Dedifferentiated amniotic fluid mesenchymal stem cell (primary cell): ENCODE measurements around the gene VILL.
A peak's percentile ranks its signal among the peaks of the same experiment; 100 is the strongest.

ENCODE experiments used
- DNase-seq: peaks from one replicate; pipeline ENCODE4 v3.0.0-alpha.2; 2016; ENCODE audit errors: extremely low spot score

The VILL gene

DNA sequence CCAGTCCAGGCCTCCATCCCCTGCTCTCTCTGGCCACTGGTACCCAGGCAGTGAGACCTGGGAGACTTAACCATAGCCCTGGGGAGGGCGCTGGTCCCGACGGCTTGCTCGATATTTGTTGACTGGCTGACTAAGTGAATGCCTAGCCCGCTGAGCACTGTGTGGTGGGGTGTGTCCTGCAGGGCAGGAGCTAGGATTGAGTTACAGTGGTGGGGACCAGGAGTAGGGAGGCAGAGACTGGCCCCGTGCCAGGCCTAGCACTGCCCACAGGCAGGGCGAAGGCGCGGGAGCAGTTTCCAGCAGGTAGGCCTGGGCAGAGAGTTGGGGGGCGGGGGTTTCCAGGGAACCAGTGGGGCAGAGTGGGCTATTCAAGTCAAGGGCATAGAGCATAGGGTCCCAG lies at the start of gene VILL:
VILL (plus strand) TSS at position 260 of the 400 bp plus-strand sequence. CDS start 2,887 bp downstream, outside the sequence.
- DNase-seq = no peak

DNA sequence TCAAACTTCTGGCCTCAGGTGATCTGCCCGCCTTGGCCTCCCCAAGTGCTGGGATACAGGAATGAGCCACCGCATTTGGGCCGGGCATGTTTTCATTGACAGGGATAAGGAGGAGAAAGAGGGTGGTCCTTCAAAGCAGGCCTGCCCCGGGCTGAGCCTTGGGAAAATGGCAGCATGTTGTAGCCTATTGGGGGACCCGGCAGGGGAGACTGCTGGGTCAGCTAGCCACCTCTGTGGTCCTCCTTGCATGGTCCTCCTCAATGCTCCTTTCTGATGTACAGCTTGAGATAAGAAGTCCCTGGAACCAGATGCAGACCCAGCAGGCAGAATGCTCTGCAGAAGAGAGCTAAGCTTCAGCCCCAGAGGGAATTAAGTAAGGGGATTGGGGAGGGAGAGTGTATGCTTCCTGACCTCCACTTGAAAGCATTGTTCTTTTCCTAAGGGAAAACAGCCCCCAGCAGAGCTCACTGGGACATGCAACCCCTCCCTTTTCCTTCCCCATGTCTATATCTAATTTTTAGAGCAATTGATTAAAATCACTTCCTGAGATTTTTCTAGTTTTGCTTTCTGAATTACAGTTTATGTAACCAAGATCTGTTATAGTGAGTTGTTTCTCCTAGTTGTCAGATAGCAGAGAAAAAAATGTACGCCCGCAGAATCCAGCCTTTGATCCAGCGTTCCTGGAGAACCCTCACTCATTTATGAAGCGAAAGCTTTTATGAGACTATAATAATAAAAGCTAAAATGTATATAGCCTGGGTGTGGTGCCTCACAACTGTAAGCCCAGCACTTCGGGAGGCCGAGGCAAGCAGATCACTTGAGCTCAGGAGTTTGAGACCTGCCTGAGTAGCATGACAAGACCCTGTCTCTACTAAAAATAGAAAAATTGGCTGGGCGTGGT lies 48.7 kb upstream of the VILL start:
- DNase-seq = no peak

DNA sequence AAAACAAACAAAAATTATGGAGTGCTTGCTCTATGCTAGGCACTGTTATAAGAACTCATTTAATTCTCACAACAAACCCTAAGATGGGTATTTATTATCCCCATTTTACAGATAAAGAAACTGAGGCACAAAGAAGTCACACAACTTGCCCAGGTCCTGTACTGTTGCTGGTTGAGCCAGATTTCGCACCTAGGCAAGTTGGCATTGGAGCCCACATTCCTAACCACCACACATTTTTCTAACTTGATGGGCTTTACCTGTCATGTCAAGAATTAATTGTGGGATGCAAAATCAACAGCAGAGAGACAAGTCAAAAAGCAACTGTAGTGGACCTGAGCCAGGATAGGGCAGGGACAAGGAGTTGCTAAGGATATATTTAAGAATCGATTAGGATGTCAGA lies 47.9 kb upstream of the VILL start:
- no peak for DNase-seq

DNA sequence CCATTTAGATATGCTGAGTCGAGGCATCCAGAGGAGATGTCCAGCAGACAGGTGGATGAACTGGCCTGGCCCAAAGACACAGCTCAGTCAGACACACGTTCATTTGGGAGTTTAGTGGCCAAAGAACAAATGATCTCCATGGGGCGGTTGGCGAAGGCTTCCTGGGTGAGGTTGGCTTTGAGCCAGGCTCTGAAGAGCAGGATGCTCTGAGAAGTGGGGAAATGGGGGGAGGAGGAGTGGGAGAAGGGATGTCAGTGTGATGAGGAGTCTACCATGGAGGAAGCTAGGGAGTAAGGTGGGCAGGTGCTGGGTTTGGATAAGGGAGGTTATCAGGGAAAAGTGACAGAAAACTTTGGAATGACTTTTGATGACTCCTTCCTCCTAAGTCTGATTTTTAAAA lies 47.5 kb upstream of the VILL start:
- no peak for DNase-seq

DNA sequence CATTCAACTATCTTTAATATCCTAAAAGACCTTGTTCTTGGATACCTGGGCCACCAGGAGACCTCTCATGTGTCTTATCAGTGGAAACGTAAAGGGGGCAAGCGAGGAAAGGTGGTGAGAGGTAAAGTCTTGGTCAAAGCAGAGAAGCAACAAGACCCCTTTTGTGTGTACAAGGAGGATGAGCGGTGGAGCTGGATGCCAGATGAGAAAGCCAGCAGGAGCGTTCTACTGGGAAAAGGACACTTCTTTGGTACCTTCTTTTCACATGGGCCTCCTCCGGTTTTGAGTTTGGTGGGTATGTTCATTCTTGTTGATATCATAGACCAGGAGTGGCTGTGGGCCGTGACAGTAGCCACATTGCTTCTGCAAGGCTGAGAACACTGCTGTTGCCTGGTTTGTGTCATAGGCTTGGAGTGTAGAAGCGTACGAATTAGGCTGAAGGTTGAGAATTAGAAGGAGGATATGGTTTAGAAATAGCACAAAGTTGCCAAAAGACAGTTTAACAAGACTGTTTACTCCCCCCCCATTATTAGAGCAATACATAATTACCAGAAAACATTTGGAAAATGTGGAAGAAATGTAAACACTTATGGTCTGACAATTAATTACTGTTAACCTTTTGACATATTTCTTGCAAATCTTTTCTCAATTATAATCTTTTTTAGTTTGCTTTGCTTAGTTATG lies 46.8 kb upstream of the VILL start:
- DNase-seq = no peak

DNA sequence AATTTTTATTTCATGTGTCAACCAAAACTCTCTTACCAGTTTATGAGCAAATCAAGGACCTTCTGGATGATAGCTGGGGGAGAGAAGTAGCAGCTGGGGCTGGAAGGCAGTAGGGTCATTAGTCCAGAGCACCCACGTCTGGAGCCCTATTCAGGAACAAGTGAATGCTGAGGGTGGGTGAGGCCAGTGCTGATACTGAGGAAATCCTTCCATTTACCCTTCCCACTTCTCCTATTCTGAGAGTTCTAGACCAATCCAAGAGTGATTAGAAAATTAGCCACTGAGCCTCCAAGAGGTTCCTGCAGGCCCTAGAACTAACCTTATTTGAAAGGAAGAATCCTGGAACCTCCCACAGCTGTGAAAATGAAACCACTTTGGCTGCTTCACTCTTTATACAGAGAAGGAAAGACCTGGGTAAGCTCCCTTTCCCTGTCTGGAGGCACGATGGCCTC lies 46.2 kb upstream of the VILL start:
- DNase-seq = no peak

DNA sequence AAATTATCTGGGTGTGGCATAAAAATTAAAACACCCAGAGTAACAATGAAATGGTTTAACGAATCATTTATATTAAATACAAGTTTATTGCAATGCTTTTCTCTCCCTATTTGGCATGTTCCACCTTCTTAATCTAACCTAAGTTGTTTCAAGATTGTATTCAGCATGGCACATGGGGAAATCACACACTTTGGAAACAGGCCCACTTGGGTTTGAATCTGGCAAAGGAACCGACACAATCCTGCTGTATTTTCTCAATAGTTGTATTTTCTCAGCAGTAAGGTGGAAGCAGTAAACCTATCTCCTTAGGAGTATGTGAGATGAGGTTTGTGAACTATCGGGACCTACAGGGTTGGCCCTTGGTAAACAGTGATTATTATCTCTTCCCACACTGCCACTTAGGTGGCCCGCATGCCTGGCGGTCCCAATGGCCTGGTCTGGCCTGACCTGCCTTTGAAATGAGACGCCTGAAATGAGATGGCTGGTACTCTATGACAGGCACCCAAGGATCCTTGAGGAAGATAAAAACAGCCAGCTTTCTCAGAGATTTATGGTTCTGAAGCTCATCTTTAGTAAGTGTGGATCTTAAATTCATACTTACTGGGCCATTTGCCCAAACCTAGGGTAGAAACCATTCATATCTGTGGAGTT lies 45.3 kb upstream of the VILL start:
- no peak for DNase-seq

DNA sequence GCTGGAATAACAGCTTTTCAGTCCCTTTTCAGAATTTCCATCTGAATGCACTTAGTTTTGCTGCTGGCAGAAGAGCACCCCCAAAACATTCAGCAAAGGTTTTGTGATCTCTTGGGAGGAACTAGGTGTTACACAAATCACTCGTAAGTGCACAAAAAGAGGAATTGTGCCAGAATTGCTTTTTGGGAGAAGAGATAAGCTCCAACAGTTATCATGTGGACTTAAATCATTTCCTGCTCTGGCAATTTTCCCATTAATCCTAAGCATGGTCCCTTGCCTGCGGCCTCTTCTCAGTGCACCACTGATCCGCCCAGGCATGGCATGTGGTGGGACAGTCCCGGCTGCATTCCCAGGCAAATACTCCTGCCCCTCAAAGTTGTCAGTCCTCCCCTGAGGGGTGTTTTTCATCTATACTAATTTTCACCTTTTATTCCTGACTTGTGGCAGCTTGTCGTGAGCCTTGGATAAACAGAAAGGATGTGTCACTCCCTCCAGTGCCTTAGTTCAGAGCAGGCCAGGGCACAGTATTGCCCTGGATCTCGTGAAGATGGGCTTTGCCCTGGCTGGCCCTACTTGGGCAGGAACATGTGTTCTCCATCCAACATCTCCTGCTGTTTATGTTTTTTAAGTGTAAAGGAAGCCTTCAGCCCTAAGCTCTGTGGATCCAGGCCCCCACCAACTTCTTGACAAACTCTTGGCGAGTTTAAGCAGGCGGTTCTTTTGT lies 44.6 kb upstream of the VILL start:
- no peak for DNase-seq

DNA sequence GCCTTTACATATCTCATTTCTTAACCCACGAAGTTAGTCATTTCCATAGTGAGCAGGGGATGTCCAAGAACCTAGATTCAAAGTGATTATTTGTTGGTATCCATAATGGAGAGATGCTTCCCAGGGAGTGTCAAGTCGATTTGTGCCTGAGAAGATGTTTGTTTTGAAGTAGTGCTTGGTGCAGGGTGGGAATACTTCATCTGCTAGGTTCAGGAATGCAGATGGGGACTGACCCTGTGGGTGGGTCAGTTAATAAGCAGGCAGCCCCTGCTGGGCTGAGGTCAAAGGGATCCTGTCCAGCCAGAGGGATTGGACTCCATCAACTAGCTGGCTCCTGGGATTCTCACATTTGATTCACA lies 44.1 kb upstream of the VILL start:
- DNase-seq = no peak

DNA sequence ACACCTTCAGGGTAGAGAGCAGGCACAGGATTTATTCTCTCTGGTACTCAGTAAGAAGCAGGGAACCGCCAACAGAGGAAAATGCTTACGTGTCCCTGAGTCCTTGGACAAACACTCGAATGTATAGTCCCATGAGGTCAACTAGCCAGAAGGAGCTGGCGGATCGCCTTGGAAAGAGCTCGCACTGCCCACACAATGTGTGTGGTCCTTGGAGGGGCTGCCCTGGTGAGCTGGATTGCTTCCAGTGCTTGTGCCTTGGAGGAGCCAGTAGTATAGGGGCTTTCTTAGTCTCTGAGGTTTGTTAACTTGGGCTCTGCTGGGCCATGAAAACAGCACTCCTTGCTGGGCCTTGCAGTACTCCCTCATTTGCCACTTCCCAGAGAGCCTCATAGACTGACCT lies 40.7 kb upstream of the VILL start:
- DNase-seq = no peak

DNA sequence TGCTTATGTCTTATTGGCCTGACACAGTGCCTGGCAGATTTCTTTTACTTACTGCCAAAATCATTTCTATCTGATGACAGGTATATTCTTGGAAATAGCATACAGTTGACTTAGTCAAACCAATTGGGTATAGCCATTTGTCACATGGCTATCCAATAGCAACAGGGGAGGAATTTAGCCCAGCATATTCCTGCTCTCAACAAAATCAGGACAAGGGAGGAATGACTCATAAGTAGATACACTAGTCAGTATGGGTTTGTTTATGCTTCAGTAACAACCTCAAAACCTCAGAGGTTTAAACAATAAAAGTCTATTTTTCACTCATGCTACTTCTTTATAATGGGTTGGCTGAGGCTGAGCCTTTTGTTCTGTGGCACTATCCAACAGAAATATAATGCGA lies 38.0 kb upstream of the VILL start:
- no peak for DNase-seq

DNA sequence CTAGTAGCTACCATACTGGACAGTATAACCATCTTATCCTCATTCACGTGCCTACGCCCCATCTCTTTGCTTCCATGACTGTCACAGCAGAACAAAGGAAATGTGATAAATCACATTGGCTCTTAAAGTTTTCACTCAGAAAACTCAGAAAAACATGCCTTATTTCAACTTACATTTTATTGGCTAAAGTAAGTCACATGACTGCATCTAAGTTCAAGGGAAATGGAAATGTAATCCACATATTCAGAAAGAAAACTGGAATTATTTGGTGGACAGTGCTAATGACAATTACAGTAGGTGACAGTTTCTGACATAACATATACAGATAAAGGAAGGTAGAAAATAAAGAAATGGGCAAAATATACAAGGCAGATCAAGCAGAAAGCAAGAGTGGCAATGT lies 37.4 kb upstream of the VILL start:
- DNase-seq = no peak

DNA sequence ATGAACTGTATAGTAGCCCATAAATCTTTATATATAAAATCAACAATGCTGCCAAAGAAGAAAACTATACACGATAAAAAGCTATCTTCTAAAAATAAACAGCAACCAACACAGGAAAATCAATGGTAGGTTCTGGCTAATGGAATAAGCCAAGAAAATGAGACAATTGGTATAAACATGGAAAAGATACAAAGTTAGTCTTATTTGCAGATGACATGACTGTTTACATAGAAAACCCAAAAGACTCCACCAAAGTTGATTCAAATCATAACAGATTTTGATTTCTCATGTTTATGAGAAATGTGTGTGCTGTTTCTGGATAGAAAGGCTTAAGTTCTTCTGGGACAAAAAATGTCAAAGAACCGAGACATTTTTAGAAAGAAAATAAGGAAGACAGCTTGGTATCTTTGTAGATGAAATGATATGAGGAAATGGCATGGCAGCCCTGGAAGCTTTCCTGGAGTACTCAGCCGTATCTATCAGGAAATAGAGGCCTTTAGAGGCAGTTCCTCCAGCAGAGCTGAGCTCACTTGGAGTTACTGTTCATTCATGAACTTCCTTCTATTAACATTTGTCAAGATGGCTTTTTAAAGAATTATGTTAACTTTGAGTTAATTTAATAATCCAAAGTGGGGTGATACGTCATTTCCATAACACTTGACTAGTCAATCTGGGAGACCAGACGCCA lies 36.7 kb upstream of the VILL start:
- DNase-seq = no peak

DNA sequence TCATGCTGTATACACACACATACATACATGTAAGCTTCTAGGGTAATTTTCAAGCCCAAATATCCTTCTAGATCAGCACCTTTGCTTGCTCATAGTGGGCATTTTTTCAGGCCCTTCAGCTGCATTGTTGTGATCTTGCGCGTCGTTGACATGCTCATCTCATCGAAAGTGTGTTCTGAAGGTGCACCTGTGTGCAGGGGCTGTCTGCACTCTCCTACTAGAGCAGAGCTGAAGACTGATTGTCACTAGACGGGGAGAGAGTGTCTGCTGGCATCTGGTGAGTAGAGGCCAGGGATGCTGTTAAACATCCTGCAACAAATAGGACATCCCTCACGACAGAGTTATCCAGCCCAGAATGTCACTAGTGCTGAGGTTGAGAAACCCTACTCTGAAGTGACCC lies 35.7 kb upstream of the VILL start:
- no peak for DNase-seq

DNA sequence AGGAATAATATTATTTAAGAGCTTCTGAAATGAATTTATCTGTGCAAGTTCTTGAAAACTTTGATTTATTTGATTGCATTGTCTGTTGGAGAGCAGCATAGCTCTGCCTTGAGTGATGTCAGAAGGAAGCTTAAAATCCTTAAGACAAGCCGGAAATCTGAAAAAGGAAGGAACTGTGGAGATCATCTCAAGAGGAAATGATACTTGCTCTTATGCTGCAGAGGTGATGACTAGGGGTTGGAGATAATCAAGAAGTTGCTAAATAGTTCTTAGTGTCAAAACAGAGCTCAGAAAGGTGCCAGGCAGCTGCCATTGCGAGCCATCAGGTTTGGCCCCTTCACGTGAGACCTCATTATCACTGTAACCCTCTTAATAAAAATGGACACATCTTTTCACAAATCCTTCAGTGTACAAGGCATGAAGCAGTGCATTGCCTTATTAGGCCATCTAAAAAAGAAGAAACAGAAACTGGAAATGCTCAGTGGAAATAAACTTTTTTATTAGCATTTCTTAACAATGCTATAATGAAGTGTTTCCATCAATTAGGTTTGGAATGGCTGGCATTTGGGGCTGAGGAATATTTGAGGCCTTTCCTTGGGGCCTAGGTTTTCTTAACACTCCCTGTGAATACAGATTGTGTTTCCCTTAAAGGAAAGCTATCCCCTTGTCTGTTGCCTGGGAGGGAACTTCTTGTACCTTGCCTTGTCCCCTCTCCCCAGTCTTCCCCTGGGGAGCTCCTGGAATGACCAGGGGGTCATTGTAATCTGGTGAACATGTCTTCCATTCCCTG lies 34.5 kb upstream of the VILL start:
- DNase-seq = no peak

DNA sequence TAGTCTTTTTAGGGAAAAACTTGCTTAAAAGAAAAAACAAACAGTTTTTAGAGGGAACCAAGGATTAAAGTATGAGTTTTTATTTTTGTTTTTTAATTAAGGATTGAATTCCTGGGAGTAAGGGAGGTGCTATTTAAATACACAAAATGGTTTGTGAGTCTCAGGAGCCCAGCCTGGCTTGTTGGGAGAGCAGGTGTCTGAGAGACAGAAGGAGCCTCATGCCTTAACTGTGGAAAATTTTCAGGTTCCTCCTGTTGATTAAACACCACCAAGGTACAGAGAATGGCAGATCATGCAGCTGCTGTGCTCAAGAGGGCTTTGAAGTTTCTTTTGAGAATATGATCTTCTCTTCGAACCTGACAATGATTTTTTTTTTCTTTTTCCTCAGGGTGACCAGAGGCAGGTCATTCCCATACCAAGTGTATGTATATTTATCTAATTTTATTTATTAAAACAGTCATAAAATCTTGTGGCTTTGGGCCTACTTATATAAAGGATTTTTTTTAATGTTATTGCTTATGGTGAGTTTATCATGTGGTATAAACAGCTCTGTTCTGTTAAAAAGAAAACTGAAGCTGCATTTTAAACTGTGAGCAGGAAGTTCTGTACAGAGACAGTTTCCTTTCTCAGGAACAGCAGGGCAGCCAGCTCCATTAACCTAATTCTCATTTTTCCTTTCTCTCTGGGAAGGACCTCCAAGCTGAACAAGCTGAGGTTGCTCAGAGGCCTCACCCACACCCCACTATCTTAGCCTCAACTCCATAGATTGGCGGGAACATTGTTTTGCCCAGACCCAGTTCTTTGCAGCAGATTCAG lies 33.7 kb upstream of the VILL start:
- DNase-seq = no peak

DNA sequence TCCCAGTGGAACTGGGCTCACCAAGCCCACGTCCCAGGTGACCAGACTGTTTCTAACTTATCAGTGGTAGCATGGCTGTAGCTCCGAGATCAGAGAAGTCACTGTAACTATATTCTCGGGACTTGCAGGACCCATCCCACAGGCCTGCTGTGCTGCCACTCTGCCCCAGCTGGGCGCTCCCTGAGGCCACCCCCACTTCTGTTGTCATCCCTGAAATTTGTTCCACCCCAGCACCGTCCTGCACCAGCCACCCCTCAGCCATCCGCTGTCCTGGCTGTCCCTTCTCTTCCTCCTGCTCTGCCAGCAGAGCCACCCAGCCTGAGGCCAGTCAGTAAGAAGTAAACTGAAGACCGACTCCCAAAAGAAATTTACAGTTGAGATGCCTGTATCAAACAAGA lies 33.0 kb upstream of the VILL start:
- DNase-seq = no peak

DNA sequence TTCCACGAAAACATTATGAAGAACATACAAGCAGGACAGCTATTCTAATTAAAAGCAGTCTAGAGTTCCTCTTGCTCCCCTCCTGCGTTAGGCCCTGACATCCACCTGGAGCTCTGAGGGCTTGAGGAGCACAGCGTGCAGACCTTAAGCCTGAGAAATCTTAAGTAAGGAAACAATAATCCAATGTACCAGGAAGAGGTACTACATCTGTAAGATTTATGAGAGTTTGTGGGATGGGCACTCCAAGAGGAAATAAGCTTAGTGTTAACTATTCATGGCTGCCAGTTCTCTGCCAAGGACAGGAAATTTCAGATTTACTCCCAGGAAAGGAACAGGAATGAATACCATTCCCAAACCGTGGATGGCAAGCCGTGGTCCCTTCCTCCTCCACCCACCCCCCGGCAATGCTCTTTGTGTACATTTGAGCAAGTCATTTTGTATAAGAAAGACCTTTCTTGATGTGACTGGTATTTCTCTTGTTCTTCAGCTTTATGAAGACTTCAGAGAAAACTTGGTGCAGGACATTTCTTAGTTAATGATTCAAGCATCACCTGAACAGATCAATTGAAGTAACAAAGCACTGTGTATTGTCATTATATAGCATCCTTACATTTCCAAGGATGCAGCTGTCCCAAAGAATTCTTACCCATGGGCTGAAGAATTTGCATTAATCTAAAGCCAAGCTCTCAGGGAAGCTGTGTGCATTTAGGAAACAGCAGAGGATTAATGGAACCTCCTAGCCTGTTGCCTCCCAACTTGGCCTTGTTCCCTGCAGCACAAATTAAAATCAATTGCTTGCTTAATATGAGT lies 28.8 kb upstream of the VILL start:
- no peak for DNase-seq

DNA sequence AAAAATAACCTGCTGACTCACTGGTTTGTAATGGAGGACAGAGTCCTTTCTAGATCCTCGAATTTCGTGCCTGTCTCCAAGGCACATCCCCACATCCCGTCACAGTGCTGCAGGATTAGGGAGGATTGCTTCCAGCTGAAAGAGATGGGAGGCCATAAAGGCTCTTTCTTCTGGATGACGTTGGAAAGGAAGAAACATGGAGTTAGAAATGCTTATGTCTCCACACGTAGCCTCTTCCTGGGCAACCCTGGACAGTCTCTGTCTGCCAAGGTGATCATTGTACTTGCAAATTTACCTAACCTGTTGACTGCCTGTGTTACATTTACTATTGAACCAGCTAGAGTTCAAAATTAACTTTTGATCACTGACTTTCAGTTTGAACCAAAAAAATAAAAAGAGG lies 27.6 kb upstream of the VILL start:
- DNase-seq = peak; percentile 26
